ENCODE data around the gene USP4.

USP4 gene

GRCh38 chr3:49255112-49255511 is 84.7 kb downstream of the USP4 start:
- peaks cover 2 to 12% of the 10 kb centered on the region in 2 donors for H3K4me1 ChIP-seq (ENCODE audit: control insufficient read depth in 2 of 2, insufficient read depth in 1 of 2, low read depth in 1 of 2, low read length in 2 of 2)
- no peak overlapping the region for H3K27ac ChIP-seq (replicated peaks; ENCODE audit: low read length)
- H2BK12ac ChIP-seq (ENCODE audit: low read length) = no peak overlapping the region
- H2BK15ac ChIP-seq (ENCODE audit: low read length) = no peak overlapping the region
- H2AK5ac ChIP-seq (ENCODE audit: low read depth, low read length) = no peak overlapping the region
- no peak overlapping the region for H4K8ac ChIP-seq (ENCODE audit: low read depth, low read length)
- peak overlapping the region; percentile 2 for H3K18ac ChIP-seq (ENCODE audit: low read length)
- no peak overlapping the region for H3K4ac ChIP-seq (ENCODE audit: low read length)
- no peak overlapping the region for H3K4me2 ChIP-seq (ENCODE audit: insufficient read depth, low read length, poor library complexity, severe bottlenecking)
- H3K23ac ChIP-seq (ENCODE audit: low read depth, low read length, poor library complexity) = no peak overlapping the region
- H3K4me3 ChIP-seq (ENCODE audit: low read length in 2 of 2) = no peak overlapping the region
- H3K36me3 ChIP-seq (replicated peaks in 1 of 2; ENCODE audit: control insufficient read depth in 2 of 2, insufficient read depth in 2 of 2, low read length in 2 of 2) = no peaks in the 10 kb centered on the region
- WGBS, 2 donors (ENCODE audit: extremely low coverage in 2 of 2, insufficient read length in 2 of 2, insufficient replicate concordance in 1 of 2) = no CpG with 5 or more reads among the region's 1 CpG
- H3K9ac ChIP-seq (ENCODE audit: low read depth, low read length, poor library complexity) = no peak overlapping the region
- H4K91ac ChIP-seq (ENCODE audit: low read depth, low read length, poor library complexity) = no peak overlapping the region
- no peak overlapping the region for H2BK120ac ChIP-seq (ENCODE audit: low read depth, low read length)
- H2AFZ ChIP-seq (ENCODE audit: low read length) = peak overlapping the region; percentile 58
- no peaks in the 10 kb centered on the region for H3K27me3 ChIP-seq (ENCODE audit: control insufficient read depth in 3 of 3, insufficient read depth in 3 of 3, low read depth in 1 of 3, low read length in 3 of 3)
- DNase-seq (ENCODE audit: low spot score) = no peak
- H3K14ac ChIP-seq (ENCODE audit: low read length) = no peak overlapping the region
- no peak overlapping the region for H2BK5ac ChIP-seq (ENCODE audit: low read length)
- H3K79me1 ChIP-seq (ENCODE audit: low read depth, low read length) = no peaks in the 10 kb centered on the region
- H3K9me3 ChIP-seq (replicated peaks in 1 of 2; ENCODE audit: control insufficient read depth in 2 of 2, insufficient read depth in 1 of 2, low read depth in 1 of 2, low read length in 2 of 2) = no peaks in the 10 kb centered on the region

GRCh38 chr3:49253512-49253911 is 86.3 kb downstream of the USP4 start:
- Histone ChIP-seq H3K4me3 (ENCODE audit: low read length in 2 of 2) (no peak overlapping the region), H2BK15ac (ENCODE audit: low read length) (no peak overlapping the region), H3K4me2 (ENCODE audit: insufficient read depth, low read length, poor library complexity, severe bottlenecking) (no peak overlapping the region), H2AFZ (ENCODE audit: low read length) (peak overlapping the region; percentile 77), H3K9me3 (replicated peaks in 1 of 2; ENCODE audit: control insufficient read depth in 2 of 2, insufficient read depth in 1 of 2, low read depth in 1 of 2, low read length in 2 of 2) (no peaks in the 10 kb centered on the region), H3K9ac (ENCODE audit: low read depth, low read length, poor library complexity) (no peak overlapping the region), H2BK120ac (ENCODE audit: low read depth, low read length) (no peak overlapping the region), H4K91ac (ENCODE audit: low read depth, low read length, poor library complexity) (no peak overlapping the region), H3K4me1 (ENCODE audit: control insufficient read depth in 2 of 2, insufficient read depth in 1 of 2, low read depth in 1 of 2, low read length in 2 of 2) (peaks cover 2 to 13% of the 10 kb centered on the region in 2 donors), H4K8ac (ENCODE audit: low read depth, low read length) (no peak overlapping the region), H3K18ac (ENCODE audit: low read length) (no peak overlapping the region), H3K79me1 (ENCODE audit: low read depth, low read length) (no peaks in the 10 kb centered on the region), H3K27ac (replicated peaks; ENCODE audit: low read length) (no peak overlapping the region), H2AK5ac (ENCODE audit: low read depth, low read length) (no peak overlapping the region), H2BK12ac (ENCODE audit: low read length) (no peak overlapping the region), H3K4ac (ENCODE audit: low read length) (no peak overlapping the region), H3K14ac (ENCODE audit: low read length) (no peak overlapping the region), H3K27me3 (ENCODE audit: control insufficient read depth in 3 of 3, insufficient read depth in 3 of 3, low read depth in 1 of 3, low read length in 3 of 3) (no peaks in the 10 kb centered on the region), H3K36me3 (replicated peaks in 1 of 2; ENCODE audit: control insufficient read depth in 2 of 2, insufficient read depth in 2 of 2, low read length in 2 of 2) (no peaks in the 10 kb centered on the region), H3K23ac (ENCODE audit: low read depth, low read length, poor library complexity) (no peak overlapping the region), H2BK5ac (ENCODE audit: low read length) (no peak overlapping the region)
- no CpG with 5 or more reads among the region's 3 CpGs for WGBS, 2 donors (ENCODE audit: extremely low coverage in 2 of 2, insufficient read length in 2 of 2, insufficient replicate concordance in 1 of 2)
- no peak for DNase-seq (ENCODE audit: low spot score)

- H3K9ac ChIP-seq (ENCODE audit: low read depth, low read length, poor library complexity) = no peak overlapping the region
- H4K8ac ChIP-seq (ENCODE audit: low read depth, low read length) = no peak overlapping the region
- no peaks in the 10 kb centered on the region for H3K79me1 ChIP-seq (ENCODE audit: low read depth, low read length)
- H3K9me3 ChIP-seq (replicated peaks in 1 of 2; ENCODE audit: control insufficient read depth in 2 of 2, insufficient read depth in 1 of 2, low read depth in 1 of 2, low read length in 2 of 2) = no peaks in the 10 kb centered on the region
- DNase-seq (ENCODE audit: low spot score) = no peak
- H3K4me2 ChIP-seq (ENCODE audit: insufficient read depth, low read length, poor library complexity, severe bottlenecking) = no peak overlapping the region
- no peak overlapping the region for H2BK120ac ChIP-seq (ENCODE audit: low read depth, low read length)
- no peak overlapping the region for H2BK15ac ChIP-seq (ENCODE audit: low read length)
- no peak overlapping the region for H2BK12ac ChIP-seq (ENCODE audit: low read length)
- no peak overlapping the region for H2AFZ ChIP-seq (ENCODE audit: low read length)
- no peak overlapping the region for H3K4ac ChIP-seq (ENCODE audit: low read length)
- no peaks in the 10 kb centered on the region for H3K27me3 ChIP-seq (ENCODE audit: control insufficient read depth in 3 of 3, insufficient read depth in 3 of 3, low read depth in 1 of 3, low read length in 3 of 3)
- no peak overlapping the region for H2AK5ac ChIP-seq (ENCODE audit: low read depth, low read length)
- H3K4me1 ChIP-seq (ENCODE audit: control insufficient read depth in 2 of 2, insufficient read depth in 1 of 2, low read depth in 1 of 2, low read length in 2 of 2) = peaks cover 0 to 8% of the 10 kb centered on the region in 2 donors
- no peak overlapping the region for H2BK5ac ChIP-seq (ENCODE audit: low read length)
- no peak overlapping the region for H3K27ac ChIP-seq (replicated peaks; ENCODE audit: low read length)
- no peak overlapping the region for H3K4me3 ChIP-seq (ENCODE audit: low read length in 2 of 2)
- no peak overlapping the region for H3K23ac ChIP-seq (ENCODE audit: low read depth, low read length, poor library complexity)
- H3K14ac ChIP-seq (ENCODE audit: low read length) = no peak overlapping the region
- H3K36me3 ChIP-seq (replicated peaks in 1 of 2; ENCODE audit: control insufficient read depth in 2 of 2, insufficient read depth in 2 of 2, low read length in 2 of 2) = no peaks in the 10 kb centered on the region
- H3K18ac ChIP-seq (ENCODE audit: low read length) = no peak overlapping the region
- no peak overlapping the region for H4K91ac ChIP-seq (ENCODE audit: low read depth, low read length, poor library complexity)
These were observed 91.0 kb downstream of the USP4 start for GRCh38 chr3:49248840-49249227.

DNA sequence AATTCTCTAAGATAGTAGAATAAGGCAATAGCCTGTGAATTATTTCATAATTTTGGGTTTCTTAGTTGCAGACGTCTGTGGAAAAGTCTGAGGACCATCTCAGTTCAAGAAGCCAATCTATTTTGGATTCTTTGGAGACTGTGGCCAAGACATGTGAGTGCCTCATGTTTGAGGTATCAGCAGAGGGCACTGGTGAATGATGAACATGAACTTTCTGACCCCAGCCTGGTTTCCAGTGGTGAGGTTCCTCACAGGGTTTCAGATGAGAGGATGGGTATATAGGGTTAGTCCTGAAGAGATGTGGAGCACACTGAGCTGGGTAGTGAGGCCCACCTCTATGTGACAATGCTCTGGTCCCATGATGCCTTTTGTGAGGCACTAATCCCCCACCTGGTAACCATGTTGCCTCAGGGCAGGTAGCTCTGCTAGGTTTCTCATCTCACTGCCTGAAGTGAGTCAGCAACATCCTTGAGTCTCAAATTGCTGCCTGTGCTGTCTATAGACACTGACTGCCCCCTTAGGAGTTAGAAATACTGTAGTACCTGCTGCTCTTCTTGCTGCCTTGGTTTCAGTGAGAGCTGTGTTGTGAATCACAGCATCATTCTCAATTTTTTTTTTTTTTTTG is 95.2 kb downstream of the USP4 start:
- H2BK15ac ChIP-seq (ENCODE audit: low read length) = no peak overlapping the region
- H4K91ac ChIP-seq (ENCODE audit: low read depth, low read length, poor library complexity) = no peak overlapping the region
- no peak overlapping the region for H3K23ac ChIP-seq (ENCODE audit: low read depth, low read length, poor library complexity)
- H2BK5ac ChIP-seq (ENCODE audit: low read length) = no peak overlapping the region
- WGBS, 2 donors (ENCODE audit: extremely low coverage in 2 of 2, insufficient read length in 2 of 2, insufficient replicate concordance in 1 of 2) = no CpG with 5 or more reads among the region's 1 CpG
- H2BK120ac ChIP-seq (ENCODE audit: low read depth, low read length) = no peak overlapping the region
- no peaks in the 10 kb centered on the region for H3K79me1 ChIP-seq (ENCODE audit: low read depth, low read length)
- H3K14ac ChIP-seq (ENCODE audit: low read length) = no peak overlapping the region
- no peak overlapping the region for H2AK5ac ChIP-seq (ENCODE audit: low read depth, low read length)
- H3K4me3 ChIP-seq (ENCODE audit: low read length in 2 of 2) = no peak overlapping the region
- DNase-seq (ENCODE audit: low spot score) = no peak
- no peak overlapping the region for H3K27ac ChIP-seq (replicated peaks; ENCODE audit: low read length)
- H4K8ac ChIP-seq (ENCODE audit: low read depth, low read length) = no peak overlapping the region
- no peak overlapping the region for H2BK12ac ChIP-seq (ENCODE audit: low read length)
- no peak overlapping the region for H3K4me2 ChIP-seq (ENCODE audit: insufficient read depth, low read length, poor library complexity, severe bottlenecking)
- no peaks in the 10 kb centered on the region for H3K36me3 ChIP-seq (replicated peaks in 1 of 2; ENCODE audit: control insufficient read depth in 2 of 2, insufficient read depth in 2 of 2, low read length in 2 of 2)
- no peaks in the 10 kb centered on the region for H3K9me3 ChIP-seq (replicated peaks in 1 of 2; ENCODE audit: control insufficient read depth in 2 of 2, insufficient read depth in 1 of 2, low read depth in 1 of 2, low read length in 2 of 2)
- H3K4ac ChIP-seq (ENCODE audit: low read length) = no peak overlapping the region
- no peaks in the 10 kb centered on the region for H3K27me3 ChIP-seq (ENCODE audit: control insufficient read depth in 3 of 3, insufficient read depth in 3 of 3, low read depth in 1 of 3, low read length in 3 of 3)
- no peak overlapping the region for H3K9ac ChIP-seq (ENCODE audit: low read depth, low read length, poor library complexity)
- H3K18ac ChIP-seq (ENCODE audit: low read length) = no peak overlapping the region
- H2AFZ ChIP-seq (ENCODE audit: low read length) = no peak overlapping the region
- H3K4me1 ChIP-seq (ENCODE audit: control insufficient read depth in 2 of 2, insufficient read depth in 1 of 2, low read depth in 1 of 2, low read length in 2 of 2) = no peaks in the 10 kb centered on the region
